ENCODE measurements around the gene CCDC177.

DNA sequence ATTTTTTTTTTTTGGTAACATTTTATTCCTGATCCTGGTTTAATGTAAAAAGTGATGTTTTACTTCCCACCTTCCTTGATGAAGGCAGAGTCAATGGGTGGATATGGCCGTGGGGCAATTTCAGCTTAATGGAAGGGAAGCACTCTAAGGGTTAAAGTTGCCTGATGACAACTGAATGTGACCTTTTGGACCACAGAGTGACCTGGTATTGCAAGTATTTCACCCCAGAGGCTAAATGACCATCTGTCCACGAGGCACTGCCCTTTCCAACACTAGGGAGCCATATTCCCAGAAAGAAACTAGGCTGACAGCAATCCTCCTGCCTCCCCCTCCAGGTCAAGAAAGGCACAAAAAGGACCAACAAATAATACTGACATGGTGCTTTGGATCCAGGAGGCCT, 4.8 kb downstream of the CCDC177 start:
- TF ChIP-seq SP4 (IDR thresholded peaks at IDR 0.05; ENCODE audit: low read length) (no peak), MAFK (IDR thresholded peaks at IDR 0.05; ENCODE audit: low read depth, low read length) (no peak), SUZ12 (IDR thresholded peaks at IDR 0.05; ENCODE audit: low read length) (no peak), RAD21 (IDR thresholded peaks at IDR 0.05 in 1 of 2, conservative IDR thresholded peaks at IDR 0.05 in 1 of 2; ENCODE audit: low read depth in 2 of 2, low read length in 2 of 2) (no peak), TAF1 (IDR thresholded peaks at IDR 0.05; ENCODE audit: low read depth, low read length) (no peak), POLR2AphosphoS5 (IDR thresholded peaks at IDR 0.05; ENCODE audit: low read depth, low read length) (no peak), YY1 (IDR thresholded peaks at IDR 0.05; ENCODE audit: low read depth, low read length) (no peak)
- TF ChIP-seq, protein P1, sequence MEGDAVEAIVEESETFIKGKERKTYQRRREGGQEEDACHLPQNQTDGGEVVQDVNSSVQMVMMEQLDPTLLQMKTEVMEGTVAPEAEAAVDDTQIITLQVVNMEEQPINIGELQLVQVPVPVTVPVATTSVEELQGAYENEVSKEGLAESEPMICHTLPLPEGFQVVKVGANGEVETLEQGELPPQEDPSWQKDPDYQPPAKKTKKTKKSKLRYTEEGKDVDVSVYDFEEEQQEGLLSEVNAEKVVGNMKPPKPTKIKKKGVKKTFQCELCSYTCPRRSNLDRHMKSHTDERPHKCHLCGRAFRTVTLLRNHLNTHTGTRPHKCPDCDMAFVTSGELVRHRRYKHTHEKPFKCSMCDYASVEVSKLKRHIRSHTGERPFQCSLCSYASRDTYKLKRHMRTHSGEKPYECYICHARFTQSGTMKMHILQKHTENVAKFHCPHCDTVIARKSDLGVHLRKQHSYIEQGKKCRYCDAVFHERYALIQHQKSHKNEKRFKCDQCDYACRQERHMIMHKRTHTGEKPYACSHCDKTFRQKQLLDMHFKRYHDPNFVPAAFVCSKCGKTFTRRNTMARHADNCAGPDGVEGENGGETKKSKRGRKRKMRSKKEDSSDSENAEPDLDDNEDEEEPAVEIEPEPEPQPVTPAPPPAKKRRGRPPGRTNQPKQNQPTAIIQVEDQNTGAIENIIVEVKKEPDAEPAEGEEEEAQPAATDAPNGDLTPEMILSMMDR (IDR thresholded peaks at IDR 0.05; ENCODE audit: control extremely low read depth in 1 of 3, insufficient read depth in 1 of 3, low read depth in 1 of 3, low read length in 3 of 3), result no peak
- TF ChIP-seq, protein P2, sequence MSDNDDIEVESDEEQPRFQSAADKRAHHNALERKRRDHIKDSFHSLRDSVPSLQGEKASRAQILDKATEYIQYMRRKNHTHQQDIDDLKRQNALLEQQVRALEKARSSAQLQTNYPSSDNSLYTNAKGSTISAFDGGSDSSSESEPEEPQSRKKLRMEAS (IDR thresholded peaks at IDR 0.05), result no peak
